Osteocyte (in vitro differentiated cells): ENCODE results near the gene GLTP. TPM values are rescaled to one million over a fixed set of nuclear protein-coding genes. Genes with fewer than 3 reads are reported as not detected.

Source experiments
- DNase-seq: peaks from one replicate; pipeline ENCODE4 v3.0.0; 2021; ENCODE audit warnings: mixed read lengths; ENCODE audit not compliant: unreplicated experiment; ENCODE audit errors: extremely low spot score
- H3K27ac Mint-ChIP-seq: one replicate; pipeline ENCODE4 v1.8.0; 2021; ENCODE audit warnings: mild to moderate bottlenecking, mixed read lengths; ENCODE audit not compliant: unreplicated experiment
- H3K27me3 Mint-ChIP-seq: one replicate; pipeline ENCODE4 v1.8.0; 2021; ENCODE audit warnings: mixed read lengths; ENCODE audit not compliant: unreplicated experiment
- H3K36me3 Mint-ChIP-seq: one replicate; pipeline ENCODE4 v1.8.0; 2021; ENCODE audit warnings: mixed read lengths; ENCODE audit not compliant: unreplicated experiment
- H3K4me1 Mint-ChIP-seq: one replicate; pipeline ENCODE4 v1.8.0; 2021; ENCODE audit warnings: mixed read lengths; ENCODE audit not compliant: unreplicated experiment
- H3K4me3 Mint-ChIP-seq: one replicate; pipeline ENCODE4 v1.8.0; 2021; ENCODE audit warnings: mild to moderate bottlenecking, moderate library complexity, mixed read lengths; ENCODE audit not compliant: unreplicated experiment
- H3K9me3 Mint-ChIP-seq: one replicate; pipeline ENCODE4 v1.8.0; 2021; ENCODE audit warnings: mixed read lengths; ENCODE audit not compliant: unreplicated experiment
- CTCF ChIP-seq: fragments of 200-600 bp; sonication (generic); IDR thresholded peaks from 2 replicates; pipeline ENCODE4 v1.5.0; 2021; ENCODE audit warnings: antibody characterized with exemption, mild to moderate bottlenecking, moderate library complexity
- total RNA-seq: library from RNA; stranded (reverse); gene quantifications from 2 replicates; pipeline ENCODE4 v1.2.1, GENCODE V29; 2021

The GLTP gene
- total RNA-seq, 1 donor from 2014 or later = 34.5 TPM

GRCh38 chr12:109832541-109833306 is 47.6 kb downstream of the GLTP start:
- Mint-ChIP-seq H3K4me3 (peak overlapping the region; percentile 47), H3K27ac (no peak overlapping the region), H3K4me1 (peaks cover 7% of the 10 kb centered on the region), H3K36me3 (no peaks in the 10 kb centered on the region), H3K9me3 (no peaks in the 10 kb centered on the region), H3K27me3 (peaks cover 4% of the 10 kb centered on the region)
- TF ChIP-seq CTCF = no peak
- no peak for DNase-seq

- Mint-ChIP-seq H3K9me3 (no peaks in the 10 kb centered on the region), H3K4me3 (no peak overlapping the region), H3K27ac (no peak overlapping the region), H3K36me3 (no peaks in the 10 kb centered on the region), H3K4me1 (peaks cover 7% of the 10 kb centered on the region), H3K27me3 (peaks cover 4% of the 10 kb centered on the region)
- TF ChIP-seq CTCF = no peak
- DNase-seq = no peak
Observed at GRCh38 chr12:109831929-109832328, 48.4 kb downstream of the GLTP start.

GRCh38 chr12:109831365-109831764 is 49.0 kb downstream of the GLTP start:
- Mint-ChIP-seq H3K4me3 (no peak overlapping the region), H3K27ac (no peak overlapping the region), H3K27me3 (peaks cover 4% of the 10 kb centered on the region), H3K4me1 (peaks cover 7% of the 10 kb centered on the region), H3K36me3 (no peaks in the 10 kb centered on the region), H3K9me3 (no peaks in the 10 kb centered on the region)
- no peak for DNase-seq
- TF ChIP-seq CTCF = no peak

GRCh38 chr12:109830718-109831117 is 49.6 kb downstream of the GLTP start:
- no peaks in the 10 kb centered on the region for H3K9me3 Mint-ChIP-seq
- H3K4me3 Mint-ChIP-seq = no peak overlapping the region
- DNase-seq = no peak
- TF ChIP-seq CTCF = no peak
- H3K27me3 Mint-ChIP-seq = peaks cover 4% of the 10 kb centered on the region
- no peaks in the 10 kb centered on the region for H3K36me3 Mint-ChIP-seq
- H3K27ac Mint-ChIP-seq = no peak overlapping the region
- H3K4me1 Mint-ChIP-seq = peaks cover 7% of the 10 kb centered on the region

- Mint-ChIP-seq H3K27ac (no peak overlapping the region), H3K4me1 (peaks cover 7% of the 10 kb centered on the region), H3K27me3 (peaks cover 4% of the 10 kb centered on the region), H3K9me3 (no peaks in the 10 kb centered on the region), H3K36me3 (no peaks in the 10 kb centered on the region), H3K4me3 (no peak overlapping the region)
- no peak for TF ChIP-seq CTCF
- no peak for DNase-seq
Observed at GRCh38 chr12:109830267-109830666, 50.1 kb downstream of the GLTP start.
